NCI-H1436 treated with DMSO at 0.1 percent for 48 hours (cell line): ENCODE measurements around the gene TST.

Experiments
- DNase-seq: peaks from one replicate; lab custom pipeline; 2025; lab: John Stamatoyannopoulos, UW

TST gene

DNA sequence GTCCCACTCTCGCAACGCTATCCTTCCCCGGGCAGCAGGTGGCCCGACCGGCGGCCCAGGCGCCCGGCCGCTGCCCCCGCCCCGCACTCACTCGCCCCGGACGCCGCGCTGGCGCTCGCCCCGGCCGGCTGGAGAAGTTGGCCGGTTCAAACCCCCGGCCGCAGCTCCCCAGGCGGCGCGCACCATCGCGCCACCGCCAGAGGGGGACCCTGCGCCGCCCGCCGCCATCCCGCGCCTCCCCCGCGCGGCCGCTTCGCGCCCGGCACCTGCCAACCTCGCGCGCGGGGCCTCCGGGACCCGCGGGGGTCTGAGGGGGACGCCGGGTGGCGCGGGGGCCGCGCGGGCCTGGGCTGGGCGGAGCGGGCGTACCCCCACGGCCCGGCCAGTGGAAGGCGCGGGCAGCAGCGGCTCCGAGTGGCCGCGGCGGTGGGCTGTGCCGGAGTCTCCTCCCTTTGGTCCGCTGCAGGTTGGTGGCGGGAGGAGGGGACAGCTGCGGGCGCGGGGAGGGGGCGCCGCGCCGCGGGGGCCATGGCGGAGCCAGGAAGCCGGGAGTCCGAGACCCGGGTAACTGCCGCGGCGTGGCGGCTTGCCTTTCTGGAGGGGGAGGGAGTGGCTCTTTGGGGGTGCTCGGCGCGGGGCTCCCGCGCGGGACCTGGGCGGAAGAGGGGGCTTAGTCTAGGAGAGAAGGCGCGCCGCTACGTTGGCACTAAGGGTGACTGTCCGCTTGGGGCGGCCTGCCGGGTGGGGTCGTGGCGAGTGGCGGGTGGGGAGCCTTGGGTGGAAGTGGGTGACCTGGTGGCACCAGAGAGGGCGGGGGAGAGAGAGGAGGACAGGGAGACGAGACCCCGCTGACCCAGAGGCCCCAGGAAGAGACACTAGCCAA lies at the start of gene TST, which contains the start of gene MPST:
Gene TST, minus strand, starts transcription at position 139 of the 883 bp plus-strand sequence. CDS start 715 bp downstream, outside the sequence.
Gene MPST, plus strand, starts transcription at position 434 of the 883 bp plus-strand sequence. Its CDS starts 95 bp downstream, at position 529.
- no peak for DNase-seq

DNA sequence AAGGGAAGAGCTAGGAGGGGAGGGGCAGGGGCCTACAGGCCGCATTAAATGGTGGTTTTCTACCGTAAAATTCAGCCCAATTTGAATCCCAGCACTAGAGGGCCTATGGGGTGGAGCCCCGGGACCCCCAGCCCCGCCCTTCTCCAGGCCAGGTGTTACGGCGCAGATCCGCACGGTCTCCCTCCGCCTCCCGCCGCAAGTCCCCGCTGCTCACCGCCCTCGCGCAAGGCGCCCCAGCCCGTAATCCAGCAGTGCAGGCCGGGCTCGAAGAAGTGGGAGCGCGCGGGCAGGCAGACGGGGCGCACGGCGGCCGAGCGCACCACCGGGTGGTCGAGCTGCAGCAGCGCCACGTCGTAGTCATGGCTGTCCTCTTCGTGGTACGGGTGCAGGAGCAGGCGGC lies 49.6 kb upstream of the TST start:
- no peak for DNase-seq

DNA sequence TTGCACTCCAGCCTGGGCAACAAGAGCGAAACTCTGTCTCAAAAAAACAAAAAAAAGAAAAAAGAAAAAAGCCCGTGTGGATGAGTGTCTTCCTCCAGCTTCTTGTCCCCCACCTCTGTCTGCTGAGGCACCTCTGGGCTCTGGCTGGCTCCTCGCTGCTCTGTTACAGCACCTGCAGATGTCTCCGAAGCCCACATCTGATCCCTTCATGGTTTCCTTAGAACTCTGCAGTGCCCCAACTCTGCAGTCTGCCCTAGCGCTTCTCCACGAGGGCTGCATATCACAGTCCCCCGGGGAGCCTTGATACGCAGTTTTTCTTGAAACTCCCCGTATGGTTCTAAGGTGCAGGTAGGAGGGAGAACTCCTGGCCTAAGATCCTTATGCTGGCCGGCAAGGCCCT lies 48.2 kb upstream of the TST start:
- no peak for DNase-seq

DNA sequence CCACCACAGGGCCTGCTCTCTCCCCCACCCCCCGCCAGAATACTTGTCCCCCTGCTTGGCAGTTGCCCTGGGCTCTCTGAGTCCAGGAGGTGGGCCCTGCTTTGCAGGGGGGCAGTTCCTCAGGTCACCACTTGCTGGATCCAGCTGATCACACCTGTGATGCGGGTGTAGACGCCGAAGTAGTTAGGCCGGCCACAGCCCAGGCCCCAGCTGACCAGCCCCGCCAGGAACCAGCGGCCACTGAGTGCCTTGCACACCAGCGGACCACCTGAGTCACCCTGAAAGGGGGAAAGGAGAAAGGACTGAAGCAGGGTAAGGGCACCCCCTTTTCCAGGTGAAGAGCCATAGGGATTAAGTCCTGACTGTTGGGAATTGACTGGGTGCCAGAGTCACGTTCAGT lies 46.7 kb upstream of the TST start:
- no peak for DNase-seq

DNA sequence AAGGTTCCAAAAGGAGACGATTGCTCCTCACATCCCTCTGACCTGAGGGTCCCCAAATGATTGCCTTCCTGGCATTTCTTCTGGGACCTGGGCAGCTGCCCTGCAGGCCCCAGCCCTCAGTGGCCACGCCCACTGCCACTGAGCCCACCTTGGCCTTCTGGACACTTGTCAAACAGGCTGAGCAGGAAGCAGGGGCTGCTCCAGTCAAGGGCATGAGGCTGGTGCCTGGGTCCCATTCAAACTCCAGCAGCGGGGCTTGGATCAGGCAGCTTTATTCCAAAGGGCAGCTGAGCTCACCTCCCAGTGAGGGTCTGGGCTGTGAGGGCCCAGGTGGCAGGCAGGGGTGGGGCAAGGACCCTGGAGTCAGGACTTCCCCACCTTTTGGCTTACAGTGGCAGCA lies 45.9 kb upstream of the TST start:
- no peak for DNase-seq

DNA sequence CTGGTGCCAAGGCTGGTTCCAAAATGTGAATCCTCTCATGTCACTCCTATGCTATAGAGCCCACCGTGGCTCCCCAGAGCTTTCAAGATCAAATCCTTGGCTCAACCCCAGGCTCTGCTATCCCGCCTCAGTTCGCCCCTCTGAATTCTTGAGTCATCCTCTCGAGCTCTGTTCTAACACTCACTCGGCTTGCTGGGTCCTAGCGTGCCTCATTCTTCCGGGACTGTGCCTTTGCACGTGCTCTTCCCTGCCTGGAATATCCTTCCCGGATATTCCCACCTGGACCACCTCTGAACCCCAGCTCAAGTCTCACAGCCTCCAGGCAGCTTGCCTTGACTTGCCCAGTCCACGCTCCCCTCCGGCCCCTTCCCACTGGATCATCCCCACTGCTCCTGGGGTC lies 45.3 kb upstream of the TST start:
- DNase-seq, result no peak

DNA sequence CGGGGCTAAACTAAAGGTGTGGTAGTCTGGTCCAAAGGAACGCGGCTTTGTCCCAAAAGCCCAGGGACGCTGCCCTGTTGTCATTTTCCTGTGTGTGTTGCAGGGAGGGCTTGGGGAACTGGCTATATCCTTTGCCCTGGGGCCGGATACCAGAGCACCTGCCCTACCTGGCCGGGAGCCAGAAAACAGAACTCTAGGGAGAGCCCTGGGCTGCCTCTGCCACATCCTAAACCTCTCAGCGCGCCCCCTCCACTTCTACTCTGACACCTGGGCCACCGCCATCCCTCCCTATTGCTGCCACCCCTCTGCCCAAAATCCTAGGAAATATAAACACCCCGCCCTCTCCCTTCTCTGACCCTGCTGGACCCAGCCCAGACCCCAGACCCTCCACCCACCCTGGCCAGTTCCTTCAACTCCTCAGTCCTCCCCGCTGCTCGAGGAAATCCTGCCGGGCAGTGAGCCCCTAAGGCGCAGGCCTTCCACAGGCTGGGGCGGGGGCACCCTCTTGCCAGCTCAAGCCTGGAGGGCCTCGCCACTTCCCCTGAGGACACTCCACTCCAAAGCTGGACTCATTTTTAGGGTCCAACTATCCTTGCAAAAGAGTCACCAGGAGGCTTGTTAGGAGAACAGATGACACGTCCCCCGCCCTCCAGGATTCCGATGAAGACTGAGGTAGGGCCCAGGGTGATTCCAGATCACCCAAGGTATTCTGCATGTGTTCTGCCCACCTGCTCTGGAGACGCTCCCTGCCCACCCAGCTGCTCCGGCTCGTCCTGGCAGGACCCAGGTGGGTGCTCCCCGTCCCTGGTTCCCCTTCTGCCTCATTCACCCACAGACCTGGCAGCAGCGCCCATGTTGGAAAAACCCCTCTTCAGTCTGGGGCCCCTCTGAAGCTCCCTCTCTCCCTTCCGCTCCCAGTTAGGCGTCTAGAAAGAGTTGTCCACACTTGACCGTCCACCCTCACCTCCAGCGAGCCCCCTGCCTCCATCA lies 44.5 kb upstream of the TST start:
- peak; percentile 28 for DNase-seq

DNA sequence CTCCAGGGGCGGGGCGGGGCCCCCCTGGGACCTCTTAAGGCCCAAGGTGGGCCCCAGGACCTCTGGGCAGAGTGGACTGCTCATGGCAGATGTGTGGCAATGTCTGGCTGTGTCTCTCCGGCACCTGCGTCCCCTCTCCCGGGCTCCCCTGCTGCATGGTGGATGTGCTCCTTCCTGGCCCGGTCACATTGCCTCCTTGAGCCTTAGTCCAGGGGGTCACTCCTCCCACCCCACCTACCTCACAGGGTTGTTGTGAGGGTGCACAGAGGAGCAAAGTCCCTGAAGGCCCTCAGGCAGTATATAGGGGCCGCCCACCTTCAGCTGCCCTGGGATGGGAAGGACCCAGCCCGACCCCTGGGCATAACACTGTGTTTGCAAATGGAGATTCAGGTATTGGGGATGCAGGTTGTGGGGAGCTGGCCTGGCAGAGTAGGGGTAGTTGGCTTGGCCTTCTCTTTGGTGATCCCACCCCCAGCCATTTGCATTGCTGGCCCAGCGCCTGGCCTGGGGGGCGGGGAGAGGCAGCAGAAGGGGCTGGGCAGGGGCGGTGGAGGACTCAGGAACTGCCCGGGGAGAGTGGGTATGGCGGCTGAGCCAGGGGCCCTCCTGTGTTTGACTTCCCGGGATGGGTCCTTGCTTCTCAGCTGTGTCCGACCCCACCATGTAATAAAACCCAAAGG lies 43.6 kb upstream of the TST start:
- DNase-seq, result no peak

DNA sequence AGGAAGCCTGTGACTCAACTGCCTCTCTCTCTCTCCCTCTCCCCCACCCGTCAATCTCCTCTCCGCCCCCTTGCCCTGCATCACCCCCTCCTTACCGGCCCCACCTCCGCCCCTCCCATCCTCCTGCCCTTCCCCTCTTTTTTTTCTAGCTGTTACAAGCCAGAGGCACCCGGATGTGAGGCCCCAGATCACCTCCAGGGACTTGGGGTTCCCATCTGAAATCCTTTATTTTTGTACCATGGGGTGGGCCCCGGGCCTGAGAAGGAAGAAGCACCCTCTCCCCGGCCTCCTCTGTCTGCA lies 43.1 kb upstream of the TST start:
- DNase-seq, result no peak

DNA sequence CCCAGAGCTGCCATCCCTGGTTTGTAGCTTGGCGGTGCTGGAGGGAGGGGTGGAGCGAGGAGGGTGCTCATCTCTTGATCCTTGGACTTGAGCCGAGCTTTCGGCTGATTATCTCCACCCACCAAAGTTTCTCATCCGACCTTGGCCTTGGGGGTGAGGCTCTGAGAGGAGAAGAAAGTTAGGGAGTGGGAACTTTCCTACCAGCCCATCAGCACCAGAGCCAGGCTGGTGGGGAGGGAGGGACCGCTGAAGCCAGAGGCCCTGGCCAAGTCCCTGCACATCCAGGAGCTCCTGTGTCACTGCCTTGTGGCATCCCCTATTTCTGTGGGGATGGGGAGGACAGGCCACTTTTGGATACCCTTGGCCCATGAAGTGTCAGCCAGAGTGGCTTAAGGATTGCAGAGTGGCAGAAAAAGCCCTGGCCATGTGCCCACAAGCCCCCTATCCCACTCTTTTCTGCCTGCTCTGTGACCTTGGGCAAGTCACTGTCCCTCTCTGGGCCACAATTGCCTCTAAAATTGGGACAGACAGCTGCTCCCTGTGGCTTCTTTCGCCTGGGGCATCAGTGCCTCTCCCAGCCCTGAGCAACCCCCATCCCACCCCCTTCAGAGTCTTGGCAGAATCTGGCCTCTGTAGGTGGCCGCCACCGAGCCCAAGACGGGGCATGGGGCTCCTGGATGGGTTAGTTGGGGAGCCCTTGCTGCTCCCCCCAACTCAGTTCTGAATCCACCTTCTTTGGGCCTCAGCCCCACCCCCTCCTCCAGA lies 42.5 kb upstream of the TST start:
- no peak for DNase-seq

DNA sequence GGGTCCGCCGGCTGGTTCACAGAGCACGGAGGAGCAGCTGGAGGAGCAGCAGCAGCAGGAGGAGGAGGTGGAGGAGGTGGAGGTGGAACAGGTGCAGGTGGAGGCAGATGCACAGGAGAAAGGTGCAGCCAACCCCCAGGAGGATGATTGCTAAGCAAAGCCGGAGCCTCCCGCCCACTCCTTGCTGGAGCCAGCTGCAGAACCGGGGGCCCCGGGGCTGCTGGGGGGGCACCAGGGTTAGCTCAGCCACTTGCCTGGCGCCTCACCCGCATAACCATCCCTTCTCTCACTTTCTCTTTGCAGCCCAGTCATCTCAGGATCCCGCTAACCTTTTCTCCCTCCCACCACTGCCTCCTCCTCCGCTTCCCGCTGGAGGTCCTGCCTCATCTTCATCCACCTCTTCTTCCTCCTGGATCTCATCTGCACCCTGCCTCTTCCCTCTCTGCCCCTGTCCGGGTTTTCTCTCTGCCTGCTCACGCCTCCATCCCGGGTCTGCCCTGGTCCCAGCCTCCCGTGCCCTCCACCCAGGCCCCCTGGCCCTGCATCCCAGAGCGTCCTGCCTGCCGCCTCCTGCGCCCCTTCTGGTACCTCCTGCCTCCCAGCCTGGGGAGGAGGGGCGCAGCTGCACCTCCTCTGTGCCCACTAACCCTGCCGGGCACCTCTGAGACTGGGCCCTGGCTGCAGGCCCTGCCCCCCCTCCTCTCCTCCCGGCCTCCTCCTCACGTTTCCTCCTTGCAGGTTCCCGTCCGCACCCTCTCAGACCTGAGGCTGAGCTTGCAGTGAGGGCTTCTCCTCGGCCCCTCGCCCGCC lies 41.8 kb upstream of the TST start:
- DNase-seq, result peak; percentile 47

DNA sequence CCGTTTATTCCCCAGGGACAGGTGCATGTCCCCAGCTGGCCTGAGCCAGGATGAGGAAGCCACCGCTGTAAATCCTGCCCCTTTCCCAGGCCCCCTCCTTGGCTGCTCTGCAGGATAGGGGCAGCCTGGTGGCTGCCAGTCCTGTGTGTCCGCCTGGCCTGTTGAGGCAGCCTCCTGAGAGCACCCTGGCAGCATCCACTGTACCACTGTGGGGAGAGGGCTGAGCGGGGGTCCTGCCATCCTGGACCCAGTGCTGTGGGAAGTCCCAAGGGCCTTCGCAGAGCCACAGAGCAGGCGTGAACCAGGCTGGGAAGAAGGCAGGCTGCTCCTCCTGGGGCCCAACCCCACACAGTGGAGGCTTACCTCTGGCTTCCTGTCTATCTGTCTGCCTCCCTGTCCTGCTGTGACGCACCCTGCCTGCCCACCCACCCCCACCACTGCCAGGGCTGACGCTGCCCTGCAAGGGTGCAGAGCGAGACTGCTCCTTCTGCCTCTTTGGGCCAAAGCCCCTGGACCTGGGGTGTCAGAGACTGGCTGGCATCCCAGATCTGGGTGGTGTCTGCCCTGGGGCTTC lies 40.7 kb upstream of the TST start:
- no peak for DNase-seq

DNA sequence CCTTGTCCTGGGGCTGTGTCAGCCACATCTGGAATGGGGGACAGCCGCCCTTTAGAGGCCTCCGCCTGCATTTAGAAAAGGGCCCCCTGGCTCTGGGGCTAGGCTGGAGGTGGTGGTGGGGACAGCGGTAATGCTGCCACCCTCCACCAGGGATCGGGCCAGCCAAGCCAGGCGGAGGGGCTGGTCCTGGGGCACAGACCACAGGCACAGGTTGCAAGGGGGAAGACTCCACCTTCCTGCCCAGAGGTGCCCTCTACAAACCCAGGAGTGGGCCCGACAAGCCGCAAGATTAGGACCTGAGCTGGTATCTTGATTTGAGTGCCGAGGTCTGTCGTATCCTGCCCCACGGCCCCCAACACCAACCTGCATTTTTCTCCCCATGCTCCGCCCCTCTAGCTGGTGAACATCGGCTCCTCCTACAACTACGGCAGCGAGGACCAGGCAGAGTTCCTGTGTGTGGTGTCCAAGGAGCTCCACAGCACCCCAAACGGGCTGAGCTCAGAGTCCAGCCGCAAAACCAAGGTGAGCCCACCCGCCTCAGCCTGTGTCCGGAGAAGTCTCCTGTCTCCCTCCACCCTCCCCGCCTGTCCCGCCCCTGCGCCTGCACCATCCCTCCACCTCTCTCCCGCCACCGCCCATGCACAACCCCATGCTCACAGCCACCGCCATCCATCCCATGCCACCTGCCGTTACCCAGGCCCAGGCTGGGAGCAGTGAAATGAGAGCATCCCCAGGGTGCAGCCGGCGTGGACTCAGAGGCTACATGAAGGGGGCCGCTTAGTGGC lies 39.9 kb upstream of the TST start:
- no peak for DNase-seq

DNA sequence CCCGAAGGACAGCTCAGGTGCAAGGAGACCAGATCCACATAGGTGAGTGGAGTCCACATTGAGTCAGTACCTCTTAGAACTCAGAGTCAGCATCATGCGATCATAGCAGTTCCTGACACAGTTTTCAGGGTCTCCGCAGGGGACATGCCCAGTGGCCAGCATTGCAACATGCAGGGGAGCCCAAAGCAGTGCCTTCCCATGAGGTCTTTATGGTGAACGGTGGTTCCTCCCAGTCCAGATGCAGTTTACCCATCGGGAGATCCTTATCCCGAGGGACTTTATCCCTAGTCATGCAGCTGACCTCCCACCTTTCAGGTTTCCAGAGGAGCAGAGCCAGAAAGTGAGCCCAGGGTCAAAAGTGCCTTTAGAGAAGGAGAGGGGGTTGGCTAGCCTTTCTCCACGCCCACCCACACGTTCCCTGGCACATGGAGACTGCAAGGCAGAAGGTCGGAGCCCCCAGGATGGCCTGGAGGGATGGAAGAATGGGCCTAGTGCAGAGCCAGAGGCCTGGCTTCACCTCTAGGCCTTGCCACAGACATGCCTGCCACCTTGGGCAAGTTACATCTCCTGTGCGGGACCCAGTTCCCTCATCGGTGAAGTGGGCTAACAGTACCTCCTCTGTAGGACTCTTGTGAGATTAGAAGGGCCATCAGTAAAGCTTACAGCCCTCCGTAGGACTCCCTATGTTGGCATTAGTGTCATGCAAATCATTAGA lies 38.7 kb upstream of the TST start:
- DNase-seq, result no peak

DNA sequence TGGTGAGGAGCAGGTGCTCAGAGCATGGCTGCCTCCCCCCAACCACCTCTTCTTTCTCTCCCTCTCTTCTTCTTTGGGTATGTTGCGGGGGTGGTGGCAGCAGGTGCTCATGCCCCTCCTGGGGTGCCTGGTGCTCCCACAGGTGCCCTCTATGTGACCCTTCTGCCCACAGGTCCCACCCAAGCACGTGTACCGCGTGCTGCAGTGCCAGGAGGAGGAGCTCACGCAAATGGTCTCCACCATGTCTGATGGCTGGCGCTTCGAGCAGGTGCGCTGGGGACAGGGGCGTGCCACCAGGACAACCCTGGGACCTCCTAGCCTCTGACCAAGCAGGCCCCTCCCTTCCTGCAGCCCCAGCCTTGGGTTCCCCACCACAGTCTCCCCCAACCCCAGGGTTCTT lies 38.0 kb upstream of the TST start:
- no peak for DNase-seq

DNA sequence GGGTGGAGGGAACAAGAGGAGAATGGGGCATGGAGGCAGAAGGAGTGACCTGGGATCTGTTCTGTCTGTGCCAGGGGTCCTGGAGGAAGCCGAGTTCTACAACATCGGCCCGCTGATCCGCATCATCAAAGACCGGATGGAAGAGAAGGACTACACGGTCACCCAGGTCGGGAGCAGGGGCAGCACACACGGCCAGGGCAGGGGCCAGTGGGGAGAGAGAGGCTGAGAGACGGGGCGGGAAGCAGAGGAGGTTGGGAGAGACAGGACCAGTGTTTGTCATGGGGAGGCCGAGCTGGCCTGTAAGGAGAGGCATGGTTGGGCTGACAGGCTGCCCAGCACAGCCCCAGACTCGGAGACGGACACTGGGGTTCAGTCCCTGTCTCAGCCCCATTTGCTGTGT lies 37.0 kb upstream of the TST start:
- no peak for DNase-seq

DNA sequence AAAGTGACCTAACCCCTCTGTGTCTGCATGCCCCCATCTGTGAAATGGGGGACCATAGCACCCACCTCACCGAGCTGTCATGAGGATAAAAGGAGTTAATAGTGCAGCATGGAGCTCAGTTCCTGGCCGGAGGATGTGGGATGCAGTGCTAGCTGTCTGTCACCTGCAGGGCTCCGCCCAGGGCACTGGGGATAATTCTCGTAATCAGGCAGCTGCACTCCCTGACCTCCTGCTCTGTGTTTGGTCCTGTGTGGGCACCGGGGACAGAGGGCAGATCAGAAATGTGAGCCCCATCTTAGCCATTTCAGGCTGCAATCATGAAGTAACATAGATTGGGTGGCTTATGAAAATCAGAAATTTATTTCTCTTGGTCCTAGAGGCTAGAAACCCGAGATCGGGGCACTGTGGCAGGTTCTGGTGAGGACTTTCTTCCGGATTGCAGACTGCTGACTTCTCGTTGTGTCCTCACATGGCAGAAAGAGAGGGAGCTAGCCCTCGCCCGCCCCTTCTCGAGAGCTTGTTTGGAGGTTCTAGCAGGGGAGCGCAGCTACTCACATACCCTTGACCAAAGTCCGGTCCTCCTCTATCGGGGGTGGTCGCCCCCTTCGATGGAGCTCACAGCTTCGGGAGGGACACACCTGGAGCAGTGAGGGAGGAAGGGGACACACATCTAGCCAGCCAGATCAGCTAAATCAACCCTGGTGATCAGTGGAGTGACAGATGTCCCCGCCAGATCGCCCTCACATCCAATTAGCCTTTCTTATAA lies 35.5 kb upstream of the TST start:
- no peak for DNase-seq

DNA sequence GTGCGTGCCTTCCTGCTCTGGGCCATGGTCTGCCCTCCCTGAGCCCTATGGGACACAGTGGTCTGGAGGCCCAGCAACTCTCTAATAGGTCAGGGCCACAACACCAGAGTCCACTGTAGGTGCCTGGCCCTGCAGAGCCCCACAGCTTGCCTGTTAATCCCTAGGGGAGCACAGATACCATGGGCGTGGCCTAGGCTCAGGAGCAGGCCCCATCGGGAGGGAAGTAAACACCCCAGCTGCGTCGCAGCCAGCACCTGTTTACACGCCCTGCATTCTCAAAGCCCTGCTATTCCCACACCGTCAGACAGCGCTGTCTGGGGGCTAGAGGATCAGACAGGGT lies 34.8 kb upstream of the TST start:
- DNase-seq, result no peak
